IPS-11a (cell line): ENCODE data around the gene PHACTR1.
"Not testable (repeated sequence)": the region's sequence is repeated elsewhere in the genome, so short reads cannot be mapped to it uniquely, and the experiment has no call there.

ENCODE experiments used
- H3K4me3 ChIP-seq: one replicate; pipeline ENCODE4 v1.5.1; 2013; ENCODE audit warnings: low read depth, low read length, control low read depth

The PHACTR1 gene

GRCh38 chr6:13326031-13326586 lies 609.5 kb downstream of the PHACTR1 start:
- H3K4me3 ChIP-seq, result not testable (repeated sequence)

GRCh38 chr6:13327691-13328075 lies 611.1 kb downstream of the PHACTR1 start:
- H3K4me3 ChIP-seq, result peak overlapping the region; percentile 88

GRCh38 chr6:13328076-13328874 lies 611.7 kb downstream of the PHACTR1 start, which contains the start of gene TBC1D7:
Gene TBC1D7, minus strand, starts transcription at chr6:13328537. Its CDS starts 1,639 bp downstream, at chr6:13326898.
- H3K4me3 ChIP-seq, result peak within 1 kb of the TSS; percentile 88

- H3K4me3 ChIP-seq, result peak overlapping the region; percentile 88
Measured at GRCh38 chr6:13328875-13329183, 612.3 kb downstream of the PHACTR1 start.

- no peak overlapping the region for H3K4me3 ChIP-seq
Measured at GRCh38 chr6:13331516-13332348, 615.2 kb downstream of the PHACTR1 start.

GRCh38 chr6:13332349-13332706 lies 615.8 kb downstream of the PHACTR1 start:
- H3K4me3 ChIP-seq, result no peak overlapping the region

- no peak overlapping the region for H3K4me3 ChIP-seq
Measured at GRCh38 chr6:13334953-13335352, 618.4 kb downstream of the PHACTR1 start.

GRCh38 chr6:13336553-13336952 lies 620.0 kb downstream of the PHACTR1 start:
- no peak overlapping the region for H3K4me3 ChIP-seq

- no peak overlapping the region for H3K4me3 ChIP-seq
Measured at GRCh38 chr6:13338038-13338437, 621.5 kb downstream of the PHACTR1 start.
